HG03354 (cell line): Measurements from ENCODE around the gene ENHO.
"Not testable (repeated sequence)": the region's sequence is repeated elsewhere in the genome, so short reads cannot be mapped to it uniquely, and the experiment has no call there.

Source experiments
- ATAC-seq: cut with Tn5 transposase; IDR thresholded peaks from one replicate; pipeline ENCODE4 v1.9.1; 2021; ENCODE audit warnings: mild to moderate bottlenecking; ENCODE audit not compliant: unreplicated experiment, poor library complexity, severe bottlenecking

ENHO gene

GRCh38 chr9:34490760-34491159 is 32.0 kb downstream of the ENHO start:
- ATAC-seq = no peak

- ATAC-seq = no peak
These were observed 32.4 kb downstream of the ENHO start for GRCh38 chr9:34490360-34490759.

- no peak for ATAC-seq
These were observed 36.2 kb downstream of the ENHO start for GRCh38 chr9:34486572-34486971.

GRCh38 chr9:34485822-34486221 is 37.0 kb downstream of the ENHO start:
- no peak for ATAC-seq

- ATAC-seq = no peak
These were observed 38.1 kb downstream of the ENHO start for GRCh38 chr9:34484678-34485077.

GRCh38 chr9:34482746-34483145 is 40.0 kb downstream of the ENHO start:
- ATAC-seq = not testable (repeated sequence)

- not testable (repeated sequence) for ATAC-seq
These were observed 41.2 kb downstream of the ENHO start for GRCh38 chr9:34481620-34482019.

- ATAC-seq = no peak
These were observed 43.3 kb downstream of the ENHO start for GRCh38 chr9:34479431-34479866.

- ATAC-seq = no peak
These were observed 45.2 kb downstream of the ENHO start for GRCh38 chr9:34477541-34477940.

- no peak for ATAC-seq
These were observed 47.7 kb downstream of the ENHO start for GRCh38 chr9:34475097-34475496.
